Activated T-cell treated with anti-CD3 and anti-CD28 coated beads, Interleukin-2, amount 50 U/mL, for 24 hours (primary cell): ENCODE measurements around the gene CEACAM8.
"Not testable (repeated sequence)": the region's sequence is repeated elsewhere in the genome, so short reads cannot be mapped to it uniquely, and the experiment has no call there.

Experiments used
- DNase-seq: peaks from one replicate; pipeline ENCODE4 v3.0.0-alpha.2; 2020
- H3K27ac Mint-ChIP-seq: 2 replicates; pipeline ENCODE4 v1.8.0; 2020; ENCODE audit warnings: mild to moderate bottlenecking, mixed read lengths
- H3K27me3 Mint-ChIP-seq: 2 replicates; pipeline ENCODE4 v1.8.0; 2020; ENCODE audit warnings: mixed read lengths
- H3K36me3 Mint-ChIP-seq: 2 replicates; pipeline ENCODE4 v1.8.0; 2020; ENCODE audit warnings: low read depth, mixed read lengths
- H3K4me1 Mint-ChIP-seq: 2 replicates; pipeline ENCODE4 v1.8.0; 2020; ENCODE audit warnings: low read depth, mixed read lengths
- H3K4me3 Mint-ChIP-seq: 2 replicates; pipeline ENCODE4 v1.8.0; 2020; ENCODE audit warnings: mild to moderate bottlenecking, moderate library complexity, mixed read lengths
- H3K9me3 Mint-ChIP-seq: 2 replicates; pipeline ENCODE4 v1.8.0; 2020; ENCODE audit warnings: mixed read lengths

Gene CEACAM8

GRCh38 chr19:42594617-42595489 lies at the start of gene CEACAM8:
Gene CEACAM8, minus strand, starts transcription at chr19:42594924. Its CDS starts 96 bp downstream, at chr19:42594828.
- H3K27me3 Mint-ChIP-seq = peaks cover 19% of the 10 kb centered on the region
- no peak within 1 kb of the TSS for H3K4me3 Mint-ChIP-seq
- no peak for DNase-seq
- H3K27ac Mint-ChIP-seq = no peak within 1 kb of the TSS
- H3K4me1 Mint-ChIP-seq = peaks cover 6% of the 10 kb centered on the region
- no peaks in the 10 kb centered on the region for H3K36me3 Mint-ChIP-seq
- H3K9me3 Mint-ChIP-seq = no peaks in the 10 kb centered on the region

- DNase-seq, H3K36me3 Mint-ChIP-seq, H3K4me3 Mint-ChIP-seq, H3K27ac Mint-ChIP-seq, H3K4me1 Mint-ChIP-seq, H3K9me3 Mint-ChIP-seq: not testable (repeated sequence)
- peaks cover 23% of the 10 kb centered on the region for H3K27me3 Mint-ChIP-seq
Measured at GRCh38 chr19:42639324-42640092, 44.8 kb upstream of the CEACAM8 start.

GRCh38 chr19:42635233-42635539 lies 40.5 kb upstream of the CEACAM8 start:
- H3K4me3 Mint-ChIP-seq = no peak overlapping the region
- H3K27ac Mint-ChIP-seq = no peak overlapping the region
- no peaks in the 10 kb centered on the region for H3K9me3 Mint-ChIP-seq
- peaks cover 20% of the 10 kb centered on the region for H3K27me3 Mint-ChIP-seq
- H3K36me3 Mint-ChIP-seq = no peaks in the 10 kb centered on the region
- H3K4me1 Mint-ChIP-seq = peaks cover 8% of the 10 kb centered on the region
- no peak for DNase-seq

- DNase-seq = peak; percentile 47
- Mint-ChIP-seq H3K4me3 (no peak overlapping the region), H3K27ac (no peak overlapping the region), H3K36me3 (no peaks in the 10 kb centered on the region), H3K27me3 (peaks cover 20% of the 10 kb centered on the region), H3K4me1 (peaks cover 10% of the 10 kb centered on the region), H3K9me3 (no peaks in the 10 kb centered on the region)
Measured at GRCh38 chr19:42634409-42635232, 39.9 kb upstream of the CEACAM8 start.

- DNase-seq = no peak
- Mint-ChIP-seq H3K27me3 (peaks cover 31% of the 10 kb centered on the region), H3K9me3 (peaks cover 2% of the 10 kb centered on the region), H3K4me3 (no peak overlapping the region), H3K27ac (no peak overlapping the region), H3K4me1 (peaks cover 23% of the 10 kb centered on the region), H3K36me3 (no peaks in the 10 kb centered on the region)
Measured at GRCh38 chr19:42629191-42629590, 34.5 kb upstream of the CEACAM8 start.

- DNase-seq = no peak
- H3K4me1 Mint-ChIP-seq = peaks cover 23% of the 10 kb centered on the region
- peaks cover 35% of the 10 kb centered on the region for H3K27me3 Mint-ChIP-seq
- H3K27ac Mint-ChIP-seq = peak overlapping the region; percentile 84
- H3K4me3 Mint-ChIP-seq = peak overlapping the region; percentile 3
- no peaks in the 10 kb centered on the region for H3K36me3 Mint-ChIP-seq
- peaks cover 2% of the 10 kb centered on the region for H3K9me3 Mint-ChIP-seq
Measured at GRCh38 chr19:42628411-42629140, 33.9 kb upstream of the CEACAM8 start.

GRCh38 chr19:42627916-42628315 lies 33.2 kb upstream of the CEACAM8 start:
- Mint-ChIP-seq H3K27me3 (peaks cover 37% of the 10 kb centered on the region), H3K36me3 (no peaks in the 10 kb centered on the region), H3K27ac (peak overlapping the region; percentile 84), H3K4me1 (peaks cover 23% of the 10 kb centered on the region), H3K9me3 (peaks cover 2% of the 10 kb centered on the region), H3K4me3 (no peak overlapping the region)
- DNase-seq = no peak

- DNase-seq = no peak
- Mint-ChIP-seq H3K4me3 (no peak overlapping the region), H3K27ac (no peak overlapping the region), H3K4me1 (peaks cover 23% of the 10 kb centered on the region), H3K9me3 (peaks cover 2% of the 10 kb centered on the region), H3K36me3 (no peaks in the 10 kb centered on the region), H3K27me3 (peaks cover 32% of the 10 kb centered on the region)
Measured at GRCh38 chr19:42626181-42626580, 31.5 kb upstream of the CEACAM8 start.

- Mint-ChIP-seq H3K4me3 (no peak overlapping the region), H3K4me1 (no peaks in the 10 kb centered on the region), H3K9me3 (no peaks in the 10 kb centered on the region), H3K27ac (no peak overlapping the region), H3K27me3 (peaks cover 28% of the 10 kb centered on the region), H3K36me3 (no peaks in the 10 kb centered on the region)
- DNase-seq = no peak
Measured at GRCh38 chr19:42619271-42619670, 24.5 kb upstream of the CEACAM8 start.

- H3K27ac Mint-ChIP-seq = no peak overlapping the region
- H3K27me3 Mint-ChIP-seq = peaks cover 27% of the 10 kb centered on the region
- H3K4me1 Mint-ChIP-seq = no peaks in the 10 kb centered on the region
- no peaks in the 10 kb centered on the region for H3K36me3 Mint-ChIP-seq
- no peak overlapping the region for H3K4me3 Mint-ChIP-seq
- no peak for DNase-seq
- no peaks in the 10 kb centered on the region for H3K9me3 Mint-ChIP-seq
Measured at GRCh38 chr19:42613666-42614065, 18.9 kb upstream of the CEACAM8 start.

- H3K27ac Mint-ChIP-seq, H3K4me3 Mint-ChIP-seq, H3K9me3 Mint-ChIP-seq, DNase-seq, H3K36me3 Mint-ChIP-seq, H3K4me1 Mint-ChIP-seq: not testable (repeated sequence)
- H3K27me3 Mint-ChIP-seq = peaks cover 27% of the 10 kb centered on the region
Measured at GRCh38 chr19:42610401-42610915, 15.7 kb upstream of the CEACAM8 start.

GRCh38 chr19:42606660-42607351 lies 12.1 kb upstream of the CEACAM8 start:
- Mint-ChIP-seq H3K36me3 (no peaks in the 10 kb centered on the region), H3K27ac (no peak overlapping the region), H3K27me3 (peaks cover 39% of the 10 kb centered on the region), H3K9me3 (no peaks in the 10 kb centered on the region), H3K4me3 (no peak overlapping the region), H3K4me1 (no peaks in the 10 kb centered on the region)
- DNase-seq = peak; percentile 68

- Mint-ChIP-seq H3K27me3 (peaks cover 61% of the 10 kb centered on the region), H3K4me1 (no peaks in the 10 kb centered on the region), H3K9me3 (no peaks in the 10 kb centered on the region), H3K4me3 (no peak overlapping the region), H3K27ac (no peak overlapping the region), H3K36me3 (no peaks in the 10 kb centered on the region)
- DNase-seq = no peak
Measured at GRCh38 chr19:42601811-42602443, 7.2 kb upstream of the CEACAM8 start.
